NB4 (cell line): Measurements from ENCODE around the gene CMIP.
"Not testable (repeated sequence)": the region's sequence is repeated elsewhere in the genome, so short reads cannot be mapped to it uniquely, and the experiment has no call there.

Experiments
- CTCF ChIP-seq: IDR thresholded peaks from one replicate; pipeline ENCODE4 v1.5.1; 2012; ENCODE audit warnings: low read depth, low read length
- MAX ChIP-seq: IDR thresholded peaks from 2 replicates; pipeline ENCODE4 v1.6.1; 2011; ENCODE audit warnings: low read depth, low read length
- POLR2A ChIP-seq: IDR thresholded peaks from 2 replicates; pipeline ENCODE4 v1.6.1; 2011; ENCODE audit warnings: mild to moderate bottlenecking; ENCODE audit not compliant: insufficient read length; ENCODE audit errors: extremely low read depth

- not testable (repeated sequence) for TF ChIP-seq CTCF, POLR2A, MAX
Observed at GRCh38 chr16:81422153-81422552, 22.5 kb upstream of the CMIP start.
